DND-41 (cell line): ENCODE data around the gene RPL6.

Source experiments
- ATAC-seq: fragments of 200-7000 bp; cut with Tn5 transposase; 3 replicates; pipeline ENCODE4 v1.9.1; 2021; ENCODE audit warnings: low read depth; ENCODE audit not compliant: insufficient read depth
- DNase-seq: peaks from one replicate; pipeline ENCODE4 v3.0.0-alpha.2; 2020
- H2AFZ ChIP-seq: 2 replicates; pipeline ENCODE4 v1.6.0; 2012; ENCODE audit warnings: low read depth, low read length
- H3K27ac ChIP-seq: 2 replicates; pipeline ENCODE4 v1.5.1; 2012; ENCODE audit warnings: low read length, inconsistent platforms
- H3K27me3 ChIP-seq: fragments of 200-600 bp; sonication (generic); 2 replicates; pipeline ENCODE4 v1.6.0; 2012; ENCODE audit warnings: low read length, mild to moderate bottlenecking, inconsistent platforms; ENCODE audit not compliant: insufficient read depth, poor library complexity
- H3K36me3 ChIP-seq: 2 replicates; pipeline ENCODE4 v1.5.1; 2012; ENCODE audit warnings: low read length, inconsistent platforms; ENCODE audit not compliant: insufficient read depth
- H3K4me1 ChIP-seq: 2 replicates; pipeline ENCODE4 v1.5.1; 2012; ENCODE audit warnings: mild to moderate bottlenecking, low read length; ENCODE audit not compliant: insufficient read depth
- H3K4me2 ChIP-seq: 2 replicates; pipeline ENCODE4 v1.6.0; 2012; ENCODE audit warnings: mild to moderate bottlenecking, moderate library complexity, low read length, inconsistent platforms; ENCODE audit not compliant: insufficient read depth
- H3K4me3 ChIP-seq, 2 experiments: fragments of 200-600 bp in 1 of 2; shearing (Covaris generic) in 1 of 2; 2 replicates each; pipeline ENCODE4 v1.5.1; 2012 to 2016; ENCODE audit warnings: inconsistent platforms in 2 of 2, low read length in 2 of 2, mild to moderate bottlenecking in 2 of 2, low read depth in 1 of 2, moderate library complexity in 1 of 2
- H3K79me2 ChIP-seq: 2 replicates; pipeline ENCODE4 v1.6.0; 2012; ENCODE audit warnings: low read length, inconsistent platforms; ENCODE audit not compliant: insufficient read depth
- H3K9ac ChIP-seq: 2 replicates; pipeline ENCODE4 v1.6.0; 2012; ENCODE audit warnings: low read depth, mild to moderate bottlenecking, inconsistent platforms, low read length, moderate library complexity
- H3K9me3 ChIP-seq: 2 replicates; pipeline ENCODE4 v1.5.1; 2012; ENCODE audit warnings: low read length, moderate library complexity, mild to moderate bottlenecking, inconsistent platforms; ENCODE audit not compliant: insufficient read depth, severe bottlenecking
- H4K20me1 ChIP-seq: 2 replicates; pipeline ENCODE4 v1.6.0; 2012; ENCODE audit warnings: low read length; ENCODE audit not compliant: insufficient read depth
- CTCF ChIP-seq: IDR thresholded peaks from 2 replicates; pipeline ENCODE4 v1.5.1; 2012; ENCODE audit warnings: borderline replicate concordance, low read length, moderate library complexity, mild to moderate bottlenecking; ENCODE audit not compliant: poor library complexity, severe bottlenecking; ENCODE audit errors: extremely low read depth
- EZH2 ChIP-seq: IDR thresholded peaks from 3 replicates; pipeline ENCODE4 v1.6.1; 2012; ENCODE audit warnings: borderline replicate concordance, low read depth, mild to moderate bottlenecking, moderate library complexity, low read length, inconsistent platforms; ENCODE audit not compliant: severe bottlenecking

RPL6 gene

GRCh38 chr12:112370199-112370598, 39.2 kb downstream of the RPL6 start:
- DNase-seq (no peak), ATAC-seq (no peak)
- Histone ChIP-seq H3K36me3 (0 out of 2 replicates have a peak, but pooled peaks cover 4% of the 10 kb centered on the region), H4K20me1 (peaks cover 18% of the 10 kb centered on the region; the same call in 1 of the 2 replicates), H3K79me2 (peaks cover 74% of the 10 kb centered on the region), H2AFZ (no peak overlapping the region), H3K9ac (no peak overlapping the region), H3K27ac (no peak overlapping the region), H3K27me3 (no peaks in the 10 kb centered on the region), H3K4me1 (no peaks in the 10 kb centered on the region), H3K9me3 (no peaks in the 10 kb centered on the region), H3K4me2 (no peak overlapping the region), H3K4me3 (no peak overlapping the region)
- TF ChIP-seq EZH2, result no peak
- TF ChIP-seq CTCF, result no peak

GRCh38 chr12:112368856-112369255, 40.5 kb downstream of the RPL6 start:
- TF ChIP-seq CTCF (no peak), EZH2 (no peak)
- Histone ChIP-seq H3K4me1 (no peaks in the 10 kb centered on the region), H3K4me2 (no peak overlapping the region), H3K27me3 (no peaks in the 10 kb centered on the region), H3K9ac (no peak overlapping the region), H3K4me3 (no peak overlapping the region), H4K20me1 (peaks cover 14% of the 10 kb centered on the region; the same call in 1 of the 2 replicates), H2AFZ (no peak overlapping the region), H3K79me2 (peaks cover 70% of the 10 kb centered on the region), H3K9me3 (no peaks in the 10 kb centered on the region), H3K27ac (no peak overlapping the region), H3K36me3 (no peaks in the 10 kb centered on the region)
- no peak for DNase-seq
- ATAC-seq, result no peak

GRCh38 chr12:112367965-112368364, 41.4 kb downstream of the RPL6 start:
- Histone ChIP-seq H3K9ac (no peak overlapping the region), H3K79me2 (peaks cover 69% of the 10 kb centered on the region), H3K27me3 (no peaks in the 10 kb centered on the region), H3K4me3 (no peak overlapping the region), H2AFZ (no peak overlapping the region), H3K36me3 (no peaks in the 10 kb centered on the region), H3K4me1 (no peaks in the 10 kb centered on the region), H3K9me3 (no peaks in the 10 kb centered on the region), H3K27ac (no peak overlapping the region), H3K4me2 (no peak overlapping the region), H4K20me1 (peaks cover 11% of the 10 kb centered on the region; the same call in 1 of the 2 replicates)
- TF ChIP-seq CTCF (no peak), EZH2 (no peak)
- ATAC-seq (no peak), DNase-seq (no peak)

- no peak overlapping the region for H3K27ac ChIP-seq
Measured at GRCh38 chr12:112362310-112362709, 47.1 kb downstream of the RPL6 start.

More at GRCh38 chr12:112362310-112362709, 47.1 kb downstream of the RPL6 start:
- H3K9ac ChIP-seq, result no peak overlapping the region
- H3K4me3 ChIP-seq, result no peak overlapping the region
- ATAC-seq, result no peak
- no peaks in the 10 kb centered on the region for H3K4me1 ChIP-seq
- TF ChIP-seq CTCF, result no peak
- H3K4me2 ChIP-seq, result no peak overlapping the region
- peaks cover 55% of the 10 kb centered on the region for H3K79me2 ChIP-seq
- DNase-seq, result no peak
- no peaks in the 10 kb centered on the region for H3K36me3 ChIP-seq
- no peak overlapping the region for H2AFZ ChIP-seq
- H3K27me3 ChIP-seq, result no peaks in the 10 kb centered on the region
- H3K9me3 ChIP-seq, result no peaks in the 10 kb centered on the region
- peaks cover 5% of the 10 kb centered on the region; the same call in 1 of the 2 replicates for H4K20me1 ChIP-seq
